T47D (cell line): ENCODE measurements around the gene IL15RA.
"Not testable (repeated sequence)": the region's sequence is repeated elsewhere in the genome, so short reads cannot be mapped to it uniquely, and the experiment has no call there.

Experiments
- DNase-seq, 2 experiments: peaks; one replicate each; pipeline versions ENCODE4 v3.0.0 to v3.0.0-alpha.2; 2011 to 2012; ENCODE audit warnings: low read depth in 1 of 2, low spot score in 1 of 2
- JUND ChIP-seq: IDR thresholded peaks from 2 replicates; pipeline ENCODE4 v1.6.1; 2012; ENCODE audit warnings: low read depth
- in situ Hi-C: cut with HindIII; loops from 2 replicates; pipeline ENCODE4 v1.10.0; 2016; ENCODE audit warnings: low sequenced_read_pairs, low pct_unique_long_range_greater_than_20kb

Gene IL15RA

DNA sequence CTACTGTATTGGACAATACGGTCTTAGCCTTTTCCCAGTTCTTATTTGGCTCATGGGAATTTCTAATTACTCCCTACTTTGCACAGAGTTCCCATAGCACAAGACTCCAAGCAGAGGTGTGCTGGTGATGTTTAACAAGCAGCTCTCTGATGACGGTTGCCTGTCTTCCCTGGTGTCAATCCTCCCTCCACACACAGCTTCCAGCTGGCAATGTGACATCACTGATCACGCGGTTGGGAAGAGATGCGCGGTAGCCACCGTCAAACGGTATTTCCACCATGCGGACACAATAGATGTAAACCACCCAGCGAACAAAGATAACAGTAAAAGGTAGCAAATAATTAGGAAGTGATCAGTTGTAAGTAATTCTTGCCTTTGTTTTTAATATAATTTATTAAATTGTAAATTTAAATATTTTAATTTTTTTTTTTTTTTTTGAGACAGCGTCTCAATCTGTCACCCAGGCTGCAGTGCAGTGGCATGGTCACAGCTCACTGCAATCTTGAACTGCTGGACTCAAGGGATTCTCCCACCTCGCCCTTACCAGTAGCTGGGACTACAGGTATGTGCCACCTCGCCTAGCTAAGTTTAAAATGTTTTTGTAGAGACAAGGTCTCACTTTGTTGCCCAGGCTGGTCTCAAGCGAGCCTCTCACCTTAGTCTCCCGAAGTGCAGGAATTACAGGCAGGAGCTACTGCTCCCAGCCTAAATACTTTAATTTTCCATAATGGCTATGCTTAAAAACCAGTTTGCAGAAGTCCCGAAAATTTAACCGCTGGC lies 36.3 kb upstream of the IL15RA start:
- in situ Hi-C loops: no loop called here
- no peak for DNase-seq
- TF ChIP-seq JUND: no peak

DNA sequence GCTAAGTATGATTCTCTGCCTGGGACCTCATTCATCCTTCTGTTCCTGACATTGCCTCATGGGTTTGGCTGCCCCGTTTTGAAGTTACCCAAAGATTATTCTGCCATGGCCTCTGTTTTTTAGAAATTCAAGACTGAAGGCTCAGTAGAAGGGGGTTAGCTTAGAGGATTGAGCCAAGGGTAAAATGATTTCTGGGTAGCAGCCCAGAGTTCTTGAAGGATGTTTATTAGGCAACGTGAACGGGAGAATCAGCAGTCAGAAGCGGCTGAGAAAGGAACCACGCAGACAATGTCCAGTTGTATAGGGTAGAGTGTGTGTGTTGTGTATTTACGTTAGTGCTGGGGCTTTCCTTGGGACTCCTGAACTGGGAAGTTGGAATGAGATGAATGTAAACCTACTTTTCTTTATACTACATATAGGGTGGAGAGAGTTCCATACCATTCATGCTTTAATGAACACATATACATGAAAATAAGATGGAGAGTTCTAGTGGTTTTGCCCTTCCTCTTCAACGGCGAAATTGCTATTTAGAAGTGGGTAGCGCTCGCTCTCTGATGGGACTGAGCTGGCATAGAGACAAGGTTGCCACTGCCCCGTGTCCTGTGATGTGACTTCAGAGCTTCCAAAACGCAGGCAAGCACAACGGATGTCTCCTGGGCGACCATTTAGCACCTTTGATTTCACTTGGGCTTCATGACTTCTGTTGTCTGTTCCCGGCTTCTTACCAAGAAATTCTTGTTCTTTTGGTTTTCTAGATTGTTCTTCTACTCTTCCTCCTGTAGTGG lies 35.0 kb upstream of the IL15RA start:
- DNase-seq: no peak
- in situ Hi-C loops: no loop called here
- no peak for TF ChIP-seq JUND

- in situ Hi-C loops: no loop called here
- no peak for TF ChIP-seq JUND
- no peak for DNase-seq
Observed at GRCh38 chr10:6011558-6011957, 34.2 kb upstream of the IL15RA start.

DNA sequence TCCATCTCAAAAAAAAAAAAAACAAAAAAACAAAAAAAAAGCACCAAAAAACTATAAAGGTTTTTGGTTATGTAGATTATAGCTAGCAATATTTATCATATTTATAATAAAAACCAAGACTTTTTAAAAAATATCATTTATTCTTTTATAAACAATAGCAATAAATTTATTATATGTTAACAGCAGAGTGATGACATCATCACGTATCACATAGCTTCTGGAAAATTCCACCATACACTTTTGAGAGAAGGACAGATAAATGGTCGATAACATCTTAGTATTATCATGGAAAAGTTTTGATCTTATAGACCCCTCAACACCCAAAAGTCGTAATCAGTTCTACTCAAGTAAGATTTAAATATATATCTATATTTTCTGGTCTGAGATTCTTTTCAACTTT lies 33.2 kb upstream of the IL15RA start:
- no peak for DNase-seq
- in situ Hi-C loops: no loop called here
- no peak for TF ChIP-seq JUND

GRCh38 chr10:6009961-6010360 lies 32.6 kb upstream of the IL15RA start:
- in situ Hi-C loops: no loop called here
- DNase-seq: no peak
- no peak for TF ChIP-seq JUND

DNA sequence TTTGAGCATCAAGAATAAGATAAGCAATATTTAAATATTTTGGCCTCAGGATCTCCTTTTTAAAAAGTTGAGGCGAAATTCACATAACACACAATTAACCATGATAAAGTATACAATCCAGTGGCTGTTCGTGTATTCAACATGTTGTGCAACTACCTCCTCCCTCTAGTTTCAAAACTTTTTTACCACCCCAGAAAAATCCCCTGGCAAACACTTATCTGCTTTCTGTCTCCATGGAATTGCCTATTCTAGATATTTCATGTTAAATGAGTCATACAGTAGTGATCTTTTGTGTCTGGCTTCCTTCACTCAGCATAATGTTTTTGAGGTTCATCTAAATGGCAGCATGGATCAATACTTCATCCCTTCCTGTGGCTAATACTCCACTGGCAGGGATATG lies 31.8 kb upstream of the IL15RA start:
- no peak for DNase-seq
- no peak for TF ChIP-seq JUND
- in situ Hi-C loops: no loop called here

DNA sequence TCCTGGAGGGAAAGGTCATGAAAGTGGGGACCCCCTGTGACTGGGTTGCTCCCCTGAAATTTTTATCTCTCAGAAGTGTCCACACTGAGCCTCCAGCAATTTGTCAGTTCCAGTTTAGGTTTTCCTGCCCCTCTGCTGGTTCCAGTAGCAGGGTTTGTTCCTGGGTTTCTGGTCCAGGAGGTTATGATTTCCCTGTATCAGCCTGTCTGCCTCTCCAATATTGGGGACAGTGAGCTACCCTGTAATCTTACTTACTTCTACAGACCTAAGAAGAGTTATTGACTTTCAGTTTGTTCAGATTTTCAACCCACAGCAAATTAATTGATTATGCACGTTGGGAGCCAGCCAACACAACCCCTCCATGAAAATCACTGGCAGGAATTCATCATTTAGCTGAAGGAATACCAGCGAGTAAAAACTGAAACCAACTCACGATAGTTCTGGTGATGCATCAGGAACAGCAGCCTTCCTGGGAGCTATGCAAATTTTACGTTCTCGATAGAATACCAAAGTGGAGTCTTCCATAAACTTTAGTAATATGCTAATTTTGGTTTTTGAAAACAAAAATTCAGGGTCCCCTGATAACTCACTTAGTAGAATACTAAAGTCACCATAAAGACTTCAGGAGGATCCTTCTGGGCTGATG lies 31.3 kb upstream of the IL15RA start:
- DNase-seq: no peak
- in situ Hi-C loops: no loop called here
- no peak for TF ChIP-seq JUND

GRCh38 chr10:6006991-6007390 lies 29.6 kb upstream of the IL15RA start:
- in situ Hi-C loops: no loop called here
- TF ChIP-seq JUND: no peak
- DNase-seq: no peak

GRCh38 chr10:6006546-6006945 lies 29.2 kb upstream of the IL15RA start:
- in situ Hi-C loops: no loop called here
- DNase-seq: no peak
- no peak for TF ChIP-seq JUND

GRCh38 chr10:6005856-6006395 lies 28.6 kb upstream of the IL15RA start:
- DNase-seq: no peak
- in situ Hi-C loops: no loop called here
- no peak for TF ChIP-seq JUND

DNA sequence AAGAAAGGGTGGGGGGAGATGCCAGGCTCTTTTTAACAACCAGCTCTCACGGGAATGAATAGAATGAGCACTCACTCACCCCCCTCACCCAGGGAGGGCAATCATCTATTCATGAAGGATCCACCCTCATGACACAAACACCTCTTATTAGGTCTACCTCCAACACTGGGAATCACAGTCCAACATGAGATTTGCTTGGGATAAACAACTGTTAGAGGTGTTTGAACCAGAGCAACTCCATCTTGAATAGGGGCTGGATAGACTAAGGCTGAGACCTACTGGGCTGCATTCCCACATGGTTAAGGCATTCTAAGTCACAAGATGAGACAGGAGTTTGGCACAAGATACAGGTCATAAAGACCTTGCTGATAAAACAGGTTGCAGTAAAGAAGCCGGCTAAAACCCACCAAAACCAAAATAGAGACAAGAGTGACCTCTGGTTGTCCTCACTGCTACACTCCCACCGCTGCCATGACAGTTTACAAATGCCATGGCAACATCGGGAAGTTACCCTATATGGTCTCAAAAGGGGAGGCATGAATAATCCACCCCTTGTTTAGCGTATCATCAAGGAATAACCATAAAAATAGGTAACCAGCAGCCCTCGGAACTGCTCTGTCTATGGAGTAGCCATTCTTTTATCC lies 27.9 kb upstream of the IL15RA start:
- in situ Hi-C loops, DNase-seq: not testable (repeated sequence)

GRCh38 chr10:6002809-6003510 lies 25.6 kb upstream of the IL15RA start:
- TF ChIP-seq JUND: no peak
- in situ Hi-C loops: no loop called here
- no peak for DNase-seq
